ENCODE data around the gene RRP12. TPM values are rescaled to one million over a fixed set of nuclear protein-coding genes. Genes with fewer than 3 reads are reported as not detected.

Gene RRP12
- total RNA-seq, 1 donor from 2014 or later: 41.6 TPM

- no peak for DNase-seq (ENCODE audit: extremely low spot score, unreplicated experiment)
- no peak overlapping the region for H3K4me3 Mint-ChIP-seq
- no peaks in the 10 kb centered on the region for H3K9me3 Mint-ChIP-seq
- H3K36me3 Mint-ChIP-seq: peaks cover 7% of the 10 kb centered on the region
- H3K4me1 Mint-ChIP-seq (ENCODE audit: unreplicated experiment): no peaks in the 10 kb centered on the region
- H3K27me3 Mint-ChIP-seq: no peaks in the 10 kb centered on the region
- no peak for TF ChIP-seq CTCF (conservative IDR thresholded peaks at IDR 0.05)
- H3K27ac Mint-ChIP-seq: no peak overlapping the region
Observed at GRCh38 chr10:97380516-97380915, 20.6 kb downstream of the RRP12 start.

GRCh38 chr10:97378933-97379921, 21.9 kb downstream of the RRP12 start:
- no peaks in the 10 kb centered on the region for H3K27me3 Mint-ChIP-seq

GRCh38 chr10:97376413-97376812, 24.7 kb downstream of the RRP12 start:
- no peak overlapping the region for H3K4me3 Mint-ChIP-seq
- TF ChIP-seq CTCF (conservative IDR thresholded peaks at IDR 0.05): no peak
- H3K36me3 Mint-ChIP-seq: peaks cover 16% of the 10 kb centered on the region
- H3K4me1 Mint-ChIP-seq (ENCODE audit: unreplicated experiment): no peaks in the 10 kb centered on the region
- no peak for DNase-seq (ENCODE audit: extremely low spot score, unreplicated experiment)
- H3K9me3 Mint-ChIP-seq: no peaks in the 10 kb centered on the region
- no peaks in the 10 kb centered on the region for H3K27me3 Mint-ChIP-seq
- H3K27ac Mint-ChIP-seq: no peak overlapping the region

More at GRCh38 chr10:97378933-97379921, 21.9 kb downstream of the RRP12 start:
- H3K9me3 Mint-ChIP-seq: no peaks in the 10 kb centered on the region
- H3K4me3 Mint-ChIP-seq: no peak overlapping the region
- DNase-seq (ENCODE audit: extremely low spot score, unreplicated experiment): no peak
- no peak overlapping the region for H3K27ac Mint-ChIP-seq
- no peak for TF ChIP-seq CTCF (conservative IDR thresholded peaks at IDR 0.05)
- H3K4me1 Mint-ChIP-seq (ENCODE audit: unreplicated experiment): no peaks in the 10 kb centered on the region
- H3K36me3 Mint-ChIP-seq: peaks cover 11% of the 10 kb centered on the region

GRCh38 chr10:97373456-97373855, 27.7 kb downstream of the RRP12 start:
- DNase-seq (ENCODE audit: extremely low spot score, unreplicated experiment): no peak
- Mint-ChIP-seq H3K4me3 (no peak overlapping the region), H3K27me3 (no peaks in the 10 kb centered on the region), H3K27ac (no peak overlapping the region), H3K4me1 (ENCODE audit: unreplicated experiment) (no peaks in the 10 kb centered on the region), H3K9me3 (no peaks in the 10 kb centered on the region), H3K36me3 (peaks cover 13% of the 10 kb centered on the region)
- no peak for TF ChIP-seq CTCF (conservative IDR thresholded peaks at IDR 0.05)

GRCh38 chr10:97372233-97372875, 28.8 kb downstream of the RRP12 start:
- no peak for DNase-seq (ENCODE audit: extremely low spot score, unreplicated experiment)
- no peaks in the 10 kb centered on the region for H3K4me1 Mint-ChIP-seq (ENCODE audit: unreplicated experiment)
- peaks cover 10% of the 10 kb centered on the region for H3K36me3 Mint-ChIP-seq
- no peaks in the 10 kb centered on the region for H3K27me3 Mint-ChIP-seq
- peak overlapping the region; percentile 26 for H3K27ac Mint-ChIP-seq
- no peak overlapping the region for H3K4me3 Mint-ChIP-seq
- TF ChIP-seq CTCF (conservative IDR thresholded peaks at IDR 0.05): no peak
- H3K9me3 Mint-ChIP-seq: no peaks in the 10 kb centered on the region
